IMR-90 (cell line): ENCODE results near the gene DRD3.

Source experiments
- BHLHE40 ChIP-seq: fragments of 150-350 bp; IDR thresholded peaks from 2 replicates; pipeline ENCODE4 v1.6.1; 2016; ENCODE audit warnings: mild to moderate bottlenecking, low read depth, low read length
- CEBPB ChIP-seq: IDR thresholded peaks from 2 replicates; pipeline ENCODE4 v1.6.1; 2012; ENCODE audit warnings: low read depth, low read length, improper control_type of control experiment
- CHD1 ChIP-seq: IDR thresholded peaks from 2 replicates; pipeline ENCODE4 v1.6.1; 2012; ENCODE audit warnings: low read depth, low read length, improper control_type of control experiment
- CTCF ChIP-seq: conservative IDR thresholded peaks from 2 replicates; pipeline ENCODE4 v1.5.1; 2012; ENCODE audit warnings: mild to moderate bottlenecking, low read depth, low read length, improper control_type of control experiment
- ELK1 ChIP-seq: fragments of 150-350 bp; IDR thresholded peaks from 2 replicates; pipeline ENCODE4 v1.6.1; 2016; ENCODE audit warnings: low read depth, mild to moderate bottlenecking, low read length, moderate library complexity, borderline replicate concordance
- FOS ChIP-seq: fragments of 150-350 bp; IDR thresholded peaks from 2 replicates; pipeline ENCODE4 v1.6.1; 2016; ENCODE audit warnings: low read depth, low read length
- MAFK ChIP-seq: IDR thresholded peaks from 2 replicates; pipeline ENCODE4 v1.6.1; 2012; ENCODE audit warnings: low read depth, low read length, improper control_type of control experiment
- MXI1 ChIP-seq: IDR thresholded peaks from 2 replicates; pipeline ENCODE4 v1.6.1; 2012; ENCODE audit warnings: low read depth, mild to moderate bottlenecking, low read length, moderate library complexity, borderline replicate concordance
- POLR2A ChIP-seq: IDR thresholded peaks from 2 replicates; pipeline ENCODE4 v1.6.1; 2012; ENCODE audit warnings: mild to moderate bottlenecking, low read depth, low read length
- RAD21 ChIP-seq: IDR thresholded peaks from 2 replicates; pipeline ENCODE4 v1.6.1; 2012; ENCODE audit warnings: low read length, improper control_type of control experiment
- RFX5 ChIP-seq: IDR thresholded peaks from 2 replicates; pipeline ENCODE4 v1.8.0; 2012; ENCODE audit warnings: low read depth, mild to moderate bottlenecking, low read length, moderate library complexity
- USF2 ChIP-seq: fragments of 150-350 bp; IDR thresholded peaks from 2 replicates; pipeline ENCODE4 v1.6.1; 2017; ENCODE audit warnings: mild to moderate bottlenecking, antibody characterized with exemption, low read length, low read depth

- TF ChIP-seq CTCF (no peak), BHLHE40 (no peak), ELK1 (no peak), FOS (no peak), POLR2A (no peak), MXI1 (no peak), MAFK (no peak), USF2 (no peak), RFX5 (no peak), RAD21 (no peak), CHD1 (no peak), CEBPB (no peak)
Measured at GRCh38 chr3:114216186-114216970, 37.5 kb upstream of the DRD3 start.
